PFSK-1 (cell line): ENCODE results near the gene JAG1.

Experiments used
- FOXP2 ChIP-seq: optimal IDR thresholded peaks from 2 replicates; pipeline ENCODE3; 2011; ENCODE audit warnings: borderline replicate concordance, control low read depth, inconsistent platforms; ENCODE audit not compliant: insufficient read depth; ENCODE audit errors: extremely low read length, extremely low read depth
- POLR2AphosphoS5 ChIP-seq: IDR thresholded peaks from 2 replicates; pipeline ENCODE4 v1.6.1; 2012; ENCODE audit warnings: low read depth, mild to moderate bottlenecking, control low read depth, low read length, moderate library complexity
- SIN3A ChIP-seq: IDR thresholded peaks from 2 replicates; pipeline ENCODE4 v1.6.1; 2012; ENCODE audit warnings: mild to moderate bottlenecking, low read length, moderate library complexity, borderline replicate concordance; ENCODE audit not compliant: insufficient read depth
- TAF1 ChIP-seq: IDR thresholded peaks from 2 replicates; pipeline ENCODE4 v1.6.1; 2012; ENCODE audit warnings: low read length, control low read depth, borderline replicate concordance; ENCODE audit not compliant: insufficient read depth
- TF ChIP-seq, protein P1 (sequence below), 2 experiments: IDR thresholded peaks; 2 replicates each; pipeline versions ENCODE4 v1.6.1 to v1.8.0; 2011 to 2012; ENCODE audit warnings: low read depth in 2 of 2, low read length in 2 of 2, control low read depth in 1 of 2, inconsistent platforms in 1 of 2, mild to moderate bottlenecking in 1 of 2, moderate library complexity in 1 of 2; ENCODE audit not compliant: insufficient read depth in 1 of 2

Gene JAG1

DNA sequence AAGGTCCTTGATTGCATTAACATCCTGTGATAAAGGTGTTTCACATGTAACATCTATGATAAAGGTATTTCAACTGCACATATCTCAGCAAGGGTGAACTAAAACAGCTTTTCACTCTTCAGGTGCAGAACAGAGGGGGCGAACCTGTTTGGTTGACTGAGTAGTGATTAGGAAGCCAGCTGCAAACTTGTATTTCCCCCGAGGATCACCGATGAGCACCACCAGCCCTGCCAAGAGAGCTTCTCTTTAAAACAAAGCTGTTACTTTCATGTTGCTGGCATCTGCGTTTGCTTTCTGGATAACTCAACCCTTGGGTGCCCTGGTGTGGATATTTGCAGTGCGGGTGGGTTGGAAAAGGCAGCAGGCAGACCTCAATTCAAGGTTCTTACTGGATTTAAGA, 39.6 kb downstream of the JAG1 start:
- TF ChIP-seq, protein P1, sequence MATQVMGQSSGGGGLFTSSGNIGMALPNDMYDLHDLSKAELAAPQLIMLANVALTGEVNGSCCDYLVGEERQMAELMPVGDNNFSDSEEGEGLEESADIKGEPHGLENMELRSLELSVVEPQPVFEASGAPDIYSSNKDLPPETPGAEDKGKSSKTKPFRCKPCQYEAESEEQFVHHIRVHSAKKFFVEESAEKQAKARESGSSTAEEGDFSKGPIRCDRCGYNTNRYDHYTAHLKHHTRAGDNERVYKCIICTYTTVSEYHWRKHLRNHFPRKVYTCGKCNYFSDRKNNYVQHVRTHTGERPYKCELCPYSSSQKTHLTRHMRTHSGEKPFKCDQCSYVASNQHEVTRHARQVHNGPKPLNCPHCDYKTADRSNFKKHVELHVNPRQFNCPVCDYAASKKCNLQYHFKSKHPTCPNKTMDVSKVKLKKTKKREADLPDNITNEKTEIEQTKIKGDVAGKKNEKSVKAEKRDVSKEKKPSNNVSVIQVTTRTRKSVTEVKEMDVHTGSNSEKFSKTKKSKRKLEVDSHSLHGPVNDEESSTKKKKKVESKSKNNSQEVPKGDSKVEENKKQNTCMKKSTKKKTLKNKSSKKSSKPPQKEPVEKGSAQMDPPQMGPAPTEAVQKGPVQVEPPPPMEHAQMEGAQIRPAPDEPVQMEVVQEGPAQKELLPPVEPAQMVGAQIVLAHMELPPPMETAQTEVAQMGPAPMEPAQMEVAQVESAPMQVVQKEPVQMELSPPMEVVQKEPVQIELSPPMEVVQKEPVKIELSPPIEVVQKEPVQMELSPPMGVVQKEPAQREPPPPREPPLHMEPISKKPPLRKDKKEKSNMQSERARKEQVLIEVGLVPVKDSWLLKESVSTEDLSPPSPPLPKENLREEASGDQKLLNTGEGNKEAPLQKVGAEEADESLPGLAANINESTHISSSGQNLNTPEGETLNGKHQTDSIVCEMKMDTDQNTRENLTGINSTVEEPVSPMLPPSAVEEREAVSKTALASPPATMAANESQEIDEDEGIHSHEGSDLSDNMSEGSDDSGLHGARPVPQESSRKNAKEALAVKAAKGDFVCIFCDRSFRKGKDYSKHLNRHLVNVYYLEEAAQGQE (IDR thresholded peaks at IDR 0.05; ENCODE audit: insufficient read depth in 1 of 2, low read depth in 2 of 2, low read length in 2 of 2) = no peak
- TF ChIP-seq POLR2AphosphoS5 (no peak), SIN3A (no peak), FOXP2 (no peak), TAF1 (no peak)

DNA sequence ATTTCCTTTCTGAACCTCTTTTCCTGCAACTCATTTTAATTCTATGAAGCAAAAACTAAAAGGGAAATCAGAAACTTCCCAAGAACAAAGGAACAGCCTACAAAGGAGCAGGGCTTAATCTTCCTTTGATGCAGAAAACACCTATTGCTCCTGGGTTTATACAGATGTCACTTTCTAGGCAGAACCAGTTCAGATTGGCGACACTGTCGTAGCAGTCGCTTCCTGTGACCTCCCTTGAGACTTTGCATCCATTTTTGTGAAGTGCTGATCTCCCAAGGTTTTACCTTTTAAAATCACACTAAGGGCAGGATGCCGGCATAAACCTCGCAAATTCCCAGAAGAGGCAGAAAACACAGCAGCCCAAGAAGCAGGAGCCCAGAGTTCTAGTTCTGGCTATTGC, 40.1 kb downstream of the JAG1 start:
- TF ChIP-seq POLR2AphosphoS5 = no peak
- no peak for TF ChIP-seq FOXP2
- TF ChIP-seq, protein P1 (IDR thresholded peaks at IDR 0.05; ENCODE audit: insufficient read depth in 1 of 2, low read depth in 2 of 2, low read length in 2 of 2) = no peak
- no peak for TF ChIP-seq TAF1
- TF ChIP-seq SIN3A = no peak

DNA sequence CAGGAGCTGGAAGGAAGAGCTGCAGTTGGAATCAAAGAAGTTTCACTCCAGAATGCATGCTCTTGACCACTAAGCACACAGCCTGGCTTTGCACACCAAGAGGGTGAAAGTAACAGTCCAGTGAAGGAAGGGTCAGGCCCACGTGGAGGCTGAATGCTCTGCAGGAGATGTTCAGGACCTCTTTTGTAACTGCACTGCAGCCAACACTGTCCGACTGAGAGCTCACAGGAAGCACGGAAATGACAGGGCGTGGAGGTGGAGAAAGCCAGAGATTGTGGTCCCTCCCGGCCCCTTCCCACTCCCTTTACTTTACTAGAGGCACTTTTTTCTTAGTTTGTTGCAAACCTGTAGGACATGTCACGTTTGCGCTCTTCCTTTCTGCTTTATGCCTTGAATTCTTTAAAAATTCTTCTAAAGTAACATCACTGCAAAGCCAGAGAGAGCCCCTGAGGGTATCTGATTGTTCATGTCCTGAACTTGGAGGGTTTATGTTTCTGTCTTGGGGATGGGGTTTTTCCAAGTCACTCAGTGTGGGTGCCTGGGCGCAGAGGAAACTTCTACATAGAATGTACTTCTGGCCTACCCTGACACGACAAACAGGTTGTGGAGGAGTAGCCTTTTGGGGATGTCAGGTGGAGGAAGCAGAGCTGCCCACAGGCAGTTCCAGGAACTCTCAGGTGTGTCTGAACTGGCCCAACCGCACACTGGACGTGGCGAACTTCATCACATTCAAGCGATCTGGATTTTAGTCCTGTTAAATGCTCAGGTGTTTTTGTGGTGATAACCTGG, 40.9 kb downstream of the JAG1 start:
- TF ChIP-seq TAF1 (no peak), POLR2AphosphoS5 (no peak), SIN3A (no peak), FOXP2 (no peak)
- TF ChIP-seq, protein P1 (IDR thresholded peaks at IDR 0.05; ENCODE audit: insufficient read depth in 1 of 2, low read depth in 2 of 2, low read length in 2 of 2) = no peak

DNA sequence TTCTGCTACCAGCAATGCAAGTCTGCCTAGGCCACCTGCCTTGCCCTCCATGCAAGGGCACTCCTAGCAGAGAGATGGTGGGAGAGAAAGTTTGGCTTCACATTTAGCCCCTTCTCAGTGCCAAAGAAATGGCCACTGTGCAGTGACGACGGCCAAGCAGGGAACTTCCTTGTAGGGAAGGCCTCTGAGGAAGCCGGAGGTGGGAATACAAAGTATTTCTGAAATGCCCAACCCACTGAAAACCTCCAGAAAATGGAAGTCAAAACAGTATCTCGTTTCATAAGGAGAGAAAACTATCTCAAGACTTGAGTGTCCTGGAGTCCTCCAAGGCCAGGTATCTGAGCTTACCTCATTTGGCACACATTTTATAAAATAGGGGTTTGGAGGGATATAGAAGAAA, 42.7 kb downstream of the JAG1 start:
- no peak for TF ChIP-seq POLR2AphosphoS5

DNA sequence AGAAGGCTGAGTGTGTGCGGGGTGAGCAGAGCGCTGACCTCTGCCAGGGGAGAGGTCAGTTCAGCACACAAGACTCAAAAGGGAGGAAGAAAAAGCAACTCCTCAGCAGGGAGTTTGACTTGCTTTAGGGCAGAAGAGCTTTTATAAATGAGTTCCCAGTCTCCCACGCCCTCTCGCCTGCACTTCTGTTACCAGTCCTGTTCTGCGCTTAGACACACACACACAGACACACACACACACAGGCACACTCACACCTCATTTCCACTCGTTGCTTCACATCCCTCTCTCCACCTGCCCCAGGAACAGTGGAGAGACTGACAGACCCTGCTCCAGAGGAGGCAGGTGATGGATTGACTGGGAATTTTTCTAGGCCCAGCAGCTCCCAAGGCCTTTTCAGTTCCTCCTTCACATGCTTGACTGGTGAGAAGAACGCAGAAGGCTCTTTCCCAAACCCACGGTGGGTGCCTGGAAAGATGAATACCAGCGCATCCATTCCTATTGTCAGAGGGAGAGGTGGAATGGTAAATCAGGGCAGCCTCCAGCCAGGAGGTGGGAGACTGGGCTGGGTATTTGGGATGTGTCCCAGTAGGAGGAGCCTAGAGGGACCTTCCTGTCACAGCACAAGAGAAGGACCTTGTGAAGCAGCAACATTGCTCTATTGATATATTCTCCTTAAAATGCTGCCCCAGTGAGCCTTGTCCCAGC, 43.7 kb downstream of the JAG1 start:
- TF ChIP-seq SIN3A = no peak

DNA sequence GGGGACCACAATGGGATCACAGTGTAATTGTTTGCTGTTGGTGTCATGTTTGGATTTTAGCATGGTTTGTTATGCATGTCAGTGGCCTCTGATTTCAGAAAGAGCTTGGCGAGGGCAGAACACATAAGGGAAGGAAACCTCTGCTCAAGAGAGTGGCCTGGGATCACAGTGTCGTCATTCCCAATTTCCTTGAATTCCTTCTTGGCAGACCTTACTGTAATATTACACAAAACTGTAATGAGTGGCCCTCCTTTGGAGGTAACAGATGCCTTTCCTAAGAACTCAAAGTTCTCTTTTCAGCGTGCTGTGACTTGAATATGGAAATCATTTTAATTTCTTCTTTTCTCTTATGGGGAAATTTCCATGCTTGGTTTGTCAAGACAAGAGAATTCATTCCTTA, 46.9 kb downstream of the JAG1 start:
- TF ChIP-seq SIN3A (no peak), FOXP2 (no peak), TAF1 (no peak), POLR2AphosphoS5 (no peak)
- TF ChIP-seq, protein P1 (IDR thresholded peaks at IDR 0.05; ENCODE audit: insufficient read depth in 1 of 2, low read depth in 2 of 2, low read length in 2 of 2) = no peak
